Subcutaneous abdominal adipose tissue (tissue), 5 donors: ENCODE results near the gene SLC25A5.
A peak's percentile ranks its signal among the peaks of the same experiment; 100 is the strongest.

Experiments used
- H3K27ac ChIP-seq: one replicate; pipeline ENCODE4 v1.7.0; 2013; ENCODE audit warnings: low read depth, mild to moderate bottlenecking, inconsistent platforms, low read length, moderate library complexity
- H3K27me3 ChIP-seq, 5 donors: one replicate each; pipeline ENCODE4 v1.7.0; 2013; ENCODE audit warnings: low read length in 5 of 5, inconsistent platforms in 1 of 5; ENCODE audit not compliant: control insufficient read depth in 5 of 5, insufficient read depth in 4 of 5
- H3K36me3 ChIP-seq, 5 donors: one replicate each; pipeline ENCODE4 v1.7.0; 2013; ENCODE audit warnings: low read length in 5 of 5; ENCODE audit not compliant: control insufficient read depth in 5 of 5, insufficient read depth in 5 of 5
- H3K4me1 ChIP-seq, 5 donors: one replicate each; pipeline ENCODE4 v1.7.0; 2013; ENCODE audit warnings: low read length in 5 of 5, mild to moderate bottlenecking in 3 of 5, moderate library complexity in 1 of 5; ENCODE audit not compliant: control insufficient read depth in 5 of 5, insufficient read depth in 5 of 5
- H3K4me3 ChIP-seq, 5 donors: one replicate each; pipeline ENCODE4 v1.7.0; 2013; ENCODE audit warnings: low read length in 5 of 5, low read depth in 1 of 5
- H3K9ac ChIP-seq, 5 donors: one replicate each; pipeline ENCODE4 v1.7.0; 2013; ENCODE audit warnings: low read length in 5 of 5, mild to moderate bottlenecking in 4 of 5, moderate library complexity in 3 of 5
- H3K9me3 ChIP-seq, 5 donors: one replicate each; pipeline ENCODE4 v1.7.0; 2013; ENCODE audit warnings: low read length in 5 of 5; ENCODE audit not compliant: control insufficient read depth in 5 of 5
- donor health status: healthy.
- donor health status: healthy.
- donor health status: healthy.
- donor health status: healthy.
- donor health status: healthy.

SLC25A5 gene

DNA sequence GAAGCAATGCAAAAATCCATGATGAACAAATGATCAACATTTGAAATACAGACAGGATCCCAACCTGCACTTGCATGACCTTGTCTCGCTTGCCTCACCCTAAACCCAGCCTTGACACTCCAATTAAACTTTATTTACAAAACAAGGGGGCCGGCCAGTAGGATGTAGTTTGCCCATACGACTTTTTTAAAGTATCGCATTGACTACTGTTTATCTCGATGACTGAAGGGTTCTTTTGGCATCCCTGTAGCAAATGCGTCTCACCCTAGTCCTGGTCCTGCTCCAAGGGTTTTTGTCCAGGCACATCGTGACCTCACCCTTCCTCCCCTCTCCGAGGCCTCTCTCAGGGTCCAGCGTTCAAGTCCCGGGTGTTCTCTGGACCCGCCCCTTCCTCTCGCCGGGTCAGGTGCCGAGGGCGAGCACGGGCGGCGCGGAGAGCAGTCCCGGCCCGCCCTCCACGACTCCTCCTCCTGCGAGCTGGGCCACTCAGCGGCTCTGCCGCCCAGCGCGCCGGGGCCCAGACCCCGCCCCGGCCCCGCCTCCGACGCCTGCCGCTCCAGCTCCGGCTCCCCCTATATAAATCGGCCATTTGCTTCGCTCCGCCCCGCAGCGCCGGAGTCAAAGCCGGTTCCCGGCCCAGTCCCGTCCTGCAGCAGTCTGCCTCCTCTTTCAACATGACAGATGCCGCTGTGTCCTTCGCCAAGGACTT, at the start of gene SLC25A5:
Gene SLC25A5 (plus strand): TSS at position 603 of the 709 bp plus-strand sequence. CDS start 72 bp downstream, at position 675.
- Histone ChIP-seq H3K4me3 (peak within 1 kb of the TSS; percentile 73 to 81 (median 81)), H3K27ac (peak within 1 kb of the TSS; percentile 84)

DNA sequence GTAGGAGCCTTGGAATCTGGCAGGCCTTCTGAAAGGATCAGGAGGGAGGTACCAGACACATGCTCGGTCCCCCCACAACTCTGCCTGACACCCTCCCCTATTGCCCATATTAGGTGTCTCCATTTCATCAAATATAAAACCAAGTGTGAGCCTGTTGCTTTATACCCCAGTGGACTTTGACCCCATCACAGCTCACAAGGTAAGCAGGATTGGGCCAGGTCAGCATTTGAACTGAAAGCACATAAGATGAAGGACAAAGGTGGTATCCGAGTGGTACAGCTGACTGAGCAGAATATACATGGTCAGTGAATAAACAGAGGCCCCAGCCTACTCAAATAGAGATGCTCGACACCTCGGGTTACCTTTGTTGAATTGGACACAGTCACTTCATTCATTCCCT, 49.1 kb upstream of the SLC25A5 start:
- no peak overlapping the region for H3K9ac ChIP-seq
- H3K27me3 ChIP-seq: peaks cover 0 to 4% (median 0%) of the 10 kb centered on the region in 5 donors
- no peak overlapping the region for H3K4me3 ChIP-seq
- no peaks in the 10 kb centered on the region for H3K4me1 ChIP-seq
- H3K36me3 ChIP-seq: peaks cover 0 to 21% (median 6%) of the 10 kb centered on the region in 5 donors
- no peak overlapping the region for H3K27ac ChIP-seq
- H3K9me3 ChIP-seq: no peaks in the 10 kb centered on the region

More for the DNA sequence above, at the start of gene SLC25A5:
- Histone ChIP-seq H3K4me1 (peaks cover 4 to 14% (median 10%) of the 10 kb centered on the region in 5 donors), H3K9ac (peak within 1 kb of the TSS; percentile 44 to 91 (median 78)), H3K36me3 (peaks cover 4 to 15% (median 13%) of the 10 kb centered on the region in 5 donors), H3K27me3 (no peaks in the 10 kb centered on the region), H3K9me3 (no peaks in the 10 kb centered on the region)

DNA sequence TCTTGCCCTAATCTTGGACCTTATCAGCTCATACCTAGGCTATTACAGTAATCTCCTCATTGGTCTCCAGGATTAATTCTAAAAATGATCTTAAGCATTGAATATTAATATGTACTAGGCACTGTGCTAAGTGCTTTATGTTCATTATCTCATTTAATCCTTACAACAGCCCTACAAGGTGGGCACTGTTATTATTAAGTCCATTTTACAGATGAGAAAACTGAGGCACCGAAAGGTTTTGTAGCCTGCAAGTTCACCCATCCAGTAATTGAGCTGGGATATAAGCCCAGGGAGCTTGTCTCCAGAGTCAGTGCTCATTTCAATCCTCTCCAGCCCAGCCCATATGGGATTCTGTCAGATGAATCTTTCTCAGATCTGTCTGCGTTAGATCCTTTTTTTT, 48.3 kb upstream of the SLC25A5 start:
- Histone ChIP-seq H3K36me3 (peaks cover 0 to 21% (median 6%) of the 10 kb centered on the region in 5 donors), H3K9ac (no peak overlapping the region), H3K9me3 (no peaks in the 10 kb centered on the region), H3K4me1 (no peaks in the 10 kb centered on the region), H3K27ac (no peak overlapping the region), H3K4me3 (no peak overlapping the region), H3K27me3 (peaks cover 0 to 4% (median 0%) of the 10 kb centered on the region in 5 donors)

DNA sequence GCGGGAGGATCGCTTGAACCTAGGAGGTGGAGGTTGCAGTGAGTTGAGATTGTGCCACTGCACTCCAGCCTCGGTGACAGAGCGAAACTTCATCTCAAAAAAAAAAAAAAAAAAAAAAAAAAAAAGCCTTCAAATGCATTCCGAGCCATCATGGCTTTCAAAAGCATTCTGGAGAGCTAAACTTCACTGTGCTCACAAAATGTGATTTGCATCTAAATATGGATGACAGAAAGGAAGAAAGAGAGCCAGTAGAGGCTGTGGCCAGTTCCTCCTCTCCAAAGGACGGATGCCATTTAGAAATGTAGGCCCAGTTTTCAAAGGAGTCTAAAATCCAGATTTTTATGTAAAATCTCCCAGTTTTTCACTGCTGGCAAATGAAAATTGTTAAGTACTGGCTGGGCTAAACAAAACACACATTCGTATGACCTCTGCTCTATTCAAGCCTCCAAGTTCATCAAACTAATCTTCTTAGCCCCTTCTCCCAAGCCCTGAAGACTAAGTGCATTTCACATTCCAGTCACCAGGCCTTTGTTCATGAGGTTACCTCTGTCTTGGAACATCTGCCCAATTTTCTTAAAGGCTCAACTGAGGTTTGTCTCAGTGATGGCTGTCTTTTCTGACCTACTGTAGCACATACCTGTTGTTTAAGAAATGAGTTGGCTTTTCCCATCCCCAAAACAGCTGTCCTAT, 47.1 kb upstream of the SLC25A5 start:
- Histone ChIP-seq H3K4me1 (no peaks in the 10 kb centered on the region), H3K36me3 (peaks cover 0 to 21% (median 6%) of the 10 kb centered on the region in 5 donors), H3K4me3 (no peak overlapping the region), H3K9ac (no peak overlapping the region), H3K27me3 (peaks cover 0 to 4% (median 0%) of the 10 kb centered on the region in 5 donors), H3K27ac (no peak overlapping the region), H3K9me3 (no peaks in the 10 kb centered on the region)

DNA sequence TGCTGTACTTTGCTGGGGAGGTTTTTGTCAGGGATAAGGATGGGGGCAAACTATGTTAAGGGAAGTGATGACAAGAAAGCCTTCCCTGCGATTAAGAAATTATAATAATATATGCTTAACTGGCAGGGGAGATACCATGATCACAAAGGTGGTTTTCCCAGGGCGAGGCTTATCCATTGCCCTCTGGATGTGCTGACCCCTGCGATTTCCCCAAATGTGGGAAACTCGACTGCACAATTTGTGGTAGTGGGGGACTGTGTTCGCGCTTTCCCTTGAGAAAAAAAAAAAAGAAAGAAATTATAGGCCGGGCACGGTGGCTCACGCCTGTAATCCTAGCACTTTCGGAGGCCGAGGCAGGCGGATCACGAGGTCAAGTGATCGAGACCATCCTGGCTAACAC, 44.6 kb upstream of the SLC25A5 start:
- H3K27me3 ChIP-seq: peaks cover 0 to 4% (median 0%) of the 10 kb centered on the region in 5 donors
- no peak overlapping the region for H3K9ac ChIP-seq
- no peak overlapping the region for H3K4me3 ChIP-seq
- peaks cover 0 to 19% (median 3%) of the 10 kb centered on the region in 5 donors for H3K36me3 ChIP-seq
- no peaks in the 10 kb centered on the region for H3K9me3 ChIP-seq
- H3K4me1 ChIP-seq: peaks cover 0 to 6% (median 0%) of the 10 kb centered on the region in 5 donors
- no peak overlapping the region for H3K27ac ChIP-seq

DNA sequence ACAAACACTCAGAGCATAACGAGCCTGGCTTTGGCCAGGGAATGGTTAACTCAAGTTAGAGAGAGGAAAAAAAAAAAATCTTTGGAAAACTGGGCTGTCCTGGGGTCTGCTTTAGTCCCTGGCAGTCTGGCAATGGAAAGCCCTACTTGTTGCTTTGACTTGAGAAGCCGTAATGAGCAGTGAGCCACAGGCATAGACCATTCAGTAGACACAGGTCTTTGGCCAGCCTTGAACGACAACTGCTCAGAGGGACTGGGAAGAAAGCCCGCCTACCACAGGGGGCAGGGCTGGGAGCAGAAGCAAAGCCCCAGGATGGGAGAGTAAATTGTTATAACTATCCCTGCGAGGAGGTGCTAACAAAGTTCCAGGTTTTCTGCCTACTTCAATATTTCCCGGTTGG, 43.2 kb upstream of the SLC25A5 start:
- peaks cover 0 to 6% (median 0%) of the 10 kb centered on the region in 5 donors for H3K4me1 ChIP-seq
- no peaks in the 10 kb centered on the region for H3K9me3 ChIP-seq
- peaks cover 0 to 6% (median 0%) of the 10 kb centered on the region in 5 donors for H3K27me3 ChIP-seq

DNA sequence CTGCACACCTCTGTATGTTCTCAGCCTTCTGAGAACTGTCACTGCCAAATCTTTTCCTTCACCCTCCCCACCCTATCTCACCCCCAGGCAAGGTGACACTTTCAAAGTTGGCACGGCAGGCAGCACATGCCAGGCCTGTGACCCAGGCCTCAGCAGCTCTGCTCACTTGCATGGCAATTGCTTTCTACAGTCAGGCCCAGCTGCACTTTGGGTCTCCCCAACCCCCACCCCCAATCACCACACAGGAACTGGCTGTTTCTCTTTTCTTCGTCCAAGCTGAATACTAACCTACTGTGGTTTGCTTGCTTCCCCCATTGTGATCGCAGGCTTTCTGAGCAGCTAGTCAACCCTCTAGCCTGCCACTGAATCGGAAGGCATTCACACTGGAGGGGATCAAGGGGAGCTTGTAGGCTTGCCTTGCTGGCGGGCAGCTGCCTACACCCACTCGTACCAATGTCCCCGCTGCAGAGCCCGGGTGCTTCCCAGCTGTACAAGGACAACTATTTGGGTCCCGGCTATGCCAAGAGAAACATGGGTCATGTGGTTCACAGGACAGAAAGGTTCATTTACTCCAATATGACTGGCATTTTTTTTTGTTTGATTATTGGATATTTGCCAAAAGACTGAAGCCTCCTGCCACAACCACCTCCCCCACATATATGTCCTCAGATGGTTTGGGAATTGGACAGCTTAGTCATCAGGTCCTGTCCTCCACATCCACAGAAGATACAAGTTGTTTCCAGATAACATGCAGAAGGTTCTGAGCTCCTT, 41.0 kb upstream of the SLC25A5 start:
- Histone ChIP-seq H3K4me1 (peaks cover 0 to 6% (median 0%) of the 10 kb centered on the region in 5 donors), H3K9ac (no peak overlapping the region), H3K4me3 (no peak overlapping the region), H3K27me3 (peaks cover 0 to 6% (median 0%) of the 10 kb centered on the region in 5 donors), H3K36me3 (peaks cover 0 to 16% (median 3%) of the 10 kb centered on the region in 5 donors), H3K9me3 (no peaks in the 10 kb centered on the region), H3K27ac (no peak overlapping the region)

More for the DNA sequence above, 43.2 kb upstream of the SLC25A5 start:
- Histone ChIP-seq H3K36me3 (peaks cover 0 to 9% (median 2%) of the 10 kb centered on the region in 5 donors), H3K27ac (no peak overlapping the region), H3K9ac (no peak overlapping the region), H3K4me3 (no peak overlapping the region)

DNA sequence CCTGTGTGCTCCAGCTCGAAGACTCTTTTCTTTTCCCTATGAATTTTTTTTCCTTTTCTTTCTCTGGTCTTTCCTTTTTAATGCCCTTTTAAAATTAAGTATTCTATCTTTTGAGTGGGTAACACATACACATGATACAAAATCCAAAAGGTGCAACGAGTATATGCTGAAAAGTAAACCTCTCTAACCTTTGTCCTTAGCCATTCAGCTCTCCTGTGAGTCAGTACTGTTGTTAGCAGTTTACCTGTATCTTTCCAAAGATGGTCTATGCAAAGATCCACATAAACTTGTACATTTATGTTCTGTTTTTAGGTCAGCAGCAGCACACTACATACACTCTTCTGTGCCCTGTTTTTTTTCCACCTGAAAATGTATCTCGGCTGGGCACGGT, 40.5 kb upstream of the SLC25A5 start:
- Histone ChIP-seq H3K4me3 (no peak overlapping the region), H3K9ac (no peak overlapping the region), H3K36me3 (peaks cover 0 to 11% (median 2%) of the 10 kb centered on the region in 5 donors), H3K9me3 (no peaks in the 10 kb centered on the region), H3K27ac (no peak overlapping the region), H3K4me1 (peaks cover 0 to 6% (median 0%) of the 10 kb centered on the region in 5 donors), H3K27me3 (peaks cover 0 to 6% (median 0%) of the 10 kb centered on the region in 5 donors)

DNA sequence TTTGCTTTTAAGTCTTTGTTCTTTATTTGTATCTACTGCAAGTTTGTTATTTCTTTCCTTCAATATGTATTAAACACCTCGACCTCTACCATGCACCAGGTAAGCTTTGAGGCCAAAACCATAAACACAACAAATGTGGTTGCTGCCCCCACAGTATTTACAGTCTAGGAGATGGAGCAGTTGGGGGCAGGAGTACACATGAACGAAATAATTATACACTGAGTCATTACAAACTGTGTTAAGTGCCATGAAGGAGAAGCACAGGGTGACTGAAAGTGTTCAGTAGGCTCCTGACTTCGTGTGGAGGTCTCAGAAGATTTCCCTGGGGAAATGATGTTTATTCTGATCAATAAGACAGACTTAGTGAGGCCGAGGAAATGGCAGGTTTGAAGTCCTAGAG, 38.8 kb upstream of the SLC25A5 start:
- Histone ChIP-seq H3K27me3 (peaks cover 0 to 6% (median 0%) of the 10 kb centered on the region in 5 donors), H3K4me3 (no peak overlapping the region), H3K27ac (no peak overlapping the region), H3K4me1 (peaks cover 0 to 6% (median 0%) of the 10 kb centered on the region in 5 donors), H3K9ac (no peak overlapping the region), H3K36me3 (peaks cover 0 to 11% (median 2%) of the 10 kb centered on the region in 5 donors), H3K9me3 (no peaks in the 10 kb centered on the region)
